GM12874 (cell line): ENCODE data around the gene MRC1.

Source experiments
- TF ChIP-seq, protein P1 (sequence below): IDR thresholded peaks from 2 replicates; pipeline ENCODE4 v1.5.1; 2011; ENCODE audit warnings: low read depth, mild to moderate bottlenecking, control low read depth, low read length, moderate library complexity; ENCODE audit not compliant: insufficient read depth

The MRC1 gene

DNA sequence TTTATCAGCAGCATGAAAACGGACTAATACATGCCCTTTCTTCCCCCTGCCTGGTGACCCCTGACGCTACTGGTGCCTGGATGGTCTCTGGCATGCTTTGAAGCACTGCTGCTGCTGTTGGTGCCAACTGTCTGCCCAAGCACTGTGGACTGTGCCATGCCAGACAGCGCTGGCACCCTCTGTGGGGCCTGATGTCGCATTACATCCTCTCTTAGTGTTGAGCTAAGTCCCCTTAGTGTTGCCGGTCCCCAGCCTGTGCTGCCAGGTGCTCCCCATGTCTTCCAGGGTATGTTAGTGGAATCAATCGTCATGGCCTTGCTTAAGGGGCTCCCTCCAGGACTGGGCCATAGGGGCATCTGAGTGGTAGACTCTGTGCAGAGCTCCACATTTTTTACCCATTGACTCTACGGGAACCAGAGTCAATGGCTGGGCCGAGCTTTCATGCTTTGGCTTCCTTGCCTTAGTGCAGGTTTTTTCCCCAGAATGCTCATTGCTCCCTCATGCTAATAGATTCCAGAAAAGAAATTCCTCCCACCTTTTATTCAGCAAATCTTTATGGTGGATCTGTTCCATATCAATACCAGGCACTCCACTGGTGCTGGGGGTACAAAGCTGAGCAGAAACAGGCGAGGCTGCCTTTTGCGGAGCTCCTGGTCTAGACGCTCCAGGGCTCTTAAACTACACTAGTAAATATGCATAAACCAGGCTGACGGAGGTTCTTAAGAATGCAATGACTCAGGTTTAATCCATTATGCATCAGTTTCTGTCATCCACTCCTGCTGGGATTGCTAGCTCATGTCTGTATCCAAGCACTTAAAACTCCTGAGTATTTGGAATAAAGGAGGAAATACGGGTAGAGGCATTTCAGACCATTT is 21.8 kb upstream of the MRC1 start:
- TF ChIP-seq, protein P1, sequence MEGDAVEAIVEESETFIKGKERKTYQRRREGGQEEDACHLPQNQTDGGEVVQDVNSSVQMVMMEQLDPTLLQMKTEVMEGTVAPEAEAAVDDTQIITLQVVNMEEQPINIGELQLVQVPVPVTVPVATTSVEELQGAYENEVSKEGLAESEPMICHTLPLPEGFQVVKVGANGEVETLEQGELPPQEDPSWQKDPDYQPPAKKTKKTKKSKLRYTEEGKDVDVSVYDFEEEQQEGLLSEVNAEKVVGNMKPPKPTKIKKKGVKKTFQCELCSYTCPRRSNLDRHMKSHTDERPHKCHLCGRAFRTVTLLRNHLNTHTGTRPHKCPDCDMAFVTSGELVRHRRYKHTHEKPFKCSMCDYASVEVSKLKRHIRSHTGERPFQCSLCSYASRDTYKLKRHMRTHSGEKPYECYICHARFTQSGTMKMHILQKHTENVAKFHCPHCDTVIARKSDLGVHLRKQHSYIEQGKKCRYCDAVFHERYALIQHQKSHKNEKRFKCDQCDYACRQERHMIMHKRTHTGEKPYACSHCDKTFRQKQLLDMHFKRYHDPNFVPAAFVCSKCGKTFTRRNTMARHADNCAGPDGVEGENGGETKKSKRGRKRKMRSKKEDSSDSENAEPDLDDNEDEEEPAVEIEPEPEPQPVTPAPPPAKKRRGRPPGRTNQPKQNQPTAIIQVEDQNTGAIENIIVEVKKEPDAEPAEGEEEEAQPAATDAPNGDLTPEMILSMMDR = no peak

DNA sequence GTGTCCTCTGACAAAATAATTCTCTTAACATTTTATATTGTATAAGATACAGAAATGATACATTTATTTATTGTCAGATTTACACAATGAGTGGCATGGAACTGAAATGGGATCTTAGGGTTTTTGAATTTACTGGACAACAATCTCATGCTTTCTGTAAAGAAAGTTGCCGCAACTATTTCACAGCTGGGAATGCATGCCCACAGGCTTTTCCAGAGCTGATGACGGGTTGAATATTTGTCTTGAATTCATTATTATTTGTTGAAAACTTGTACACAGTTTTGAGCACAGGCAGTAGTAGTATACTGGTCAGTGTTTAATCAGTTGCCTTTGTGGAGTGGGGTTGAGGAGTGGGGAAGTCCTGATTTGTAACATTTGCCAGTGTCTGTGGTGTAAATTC is 20.5 kb upstream of the MRC1 start:
- TF ChIP-seq, protein P1 = no peak

GRCh38 chr10:17789396-17789795 is 19.8 kb upstream of the MRC1 start:
- TF ChIP-seq, protein P1 = no peak

- TF ChIP-seq, protein P1 = no peak
These were observed 18.5 kb upstream of the MRC1 start for GRCh38 chr10:17790651-17791050.

DNA sequence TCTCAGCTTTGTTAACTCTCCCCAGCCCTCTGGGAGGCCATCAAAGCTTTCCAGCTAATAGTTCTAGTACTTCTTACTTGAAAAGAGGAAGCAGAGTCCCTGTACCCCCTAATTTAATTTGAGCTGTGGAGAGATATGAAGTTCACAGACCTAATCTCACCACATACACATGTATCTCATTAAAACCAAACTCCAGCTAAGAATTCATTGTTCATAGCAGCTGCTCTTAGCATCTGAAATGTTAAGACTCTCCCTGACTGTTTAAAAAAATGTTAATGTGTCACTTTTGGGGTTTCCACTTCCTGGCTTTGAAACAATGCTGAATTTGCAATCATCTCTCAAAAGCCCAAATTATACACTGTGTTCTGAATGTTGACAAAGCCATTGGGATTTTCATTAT is 16.2 kb upstream of the MRC1 start:
- TF ChIP-seq, protein P1 = no peak

DNA sequence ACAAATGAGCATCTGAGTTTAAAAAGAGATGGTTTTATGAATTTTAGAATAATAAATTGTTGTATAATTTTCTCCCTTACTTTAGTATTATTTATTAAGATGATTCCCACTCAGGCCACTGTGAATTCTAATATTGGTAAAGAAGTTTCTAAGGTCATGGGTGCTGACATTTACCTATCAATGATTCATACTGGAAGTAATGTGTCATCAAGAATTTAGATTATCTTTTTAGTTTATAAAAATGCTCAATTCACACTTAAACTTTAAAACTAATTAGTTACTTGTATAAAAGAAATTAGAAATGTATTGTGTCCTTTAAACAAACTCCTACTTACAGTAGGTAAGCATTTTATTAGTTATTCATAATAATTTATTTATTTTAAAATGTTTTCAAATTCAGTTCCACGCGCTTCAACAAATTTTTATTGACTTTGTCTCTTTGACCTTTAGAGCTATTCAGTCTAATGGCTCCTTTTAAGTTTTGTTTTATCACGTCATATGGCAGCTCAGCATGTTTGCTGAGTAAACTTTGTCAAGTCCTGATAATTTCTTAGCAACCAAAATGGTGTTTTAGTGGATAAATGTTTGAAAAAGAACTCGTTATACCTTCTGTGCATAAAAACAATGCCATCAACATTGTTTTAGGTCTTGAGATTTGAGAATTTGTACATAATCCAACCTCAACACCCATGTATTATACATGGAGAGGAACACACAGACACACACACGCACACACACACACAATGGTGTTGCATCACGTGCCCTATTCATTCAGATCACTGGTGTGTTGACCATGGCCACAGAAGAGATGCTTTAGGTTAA is 15.1 kb upstream of the MRC1 start:
- TF ChIP-seq, protein P1 = no peak

GRCh38 chr10:17795083-17795482 is 14.1 kb upstream of the MRC1 start:
- TF ChIP-seq, protein P1 = no peak
